ENCODE measurements around the gene TRMT10A.

DNA sequence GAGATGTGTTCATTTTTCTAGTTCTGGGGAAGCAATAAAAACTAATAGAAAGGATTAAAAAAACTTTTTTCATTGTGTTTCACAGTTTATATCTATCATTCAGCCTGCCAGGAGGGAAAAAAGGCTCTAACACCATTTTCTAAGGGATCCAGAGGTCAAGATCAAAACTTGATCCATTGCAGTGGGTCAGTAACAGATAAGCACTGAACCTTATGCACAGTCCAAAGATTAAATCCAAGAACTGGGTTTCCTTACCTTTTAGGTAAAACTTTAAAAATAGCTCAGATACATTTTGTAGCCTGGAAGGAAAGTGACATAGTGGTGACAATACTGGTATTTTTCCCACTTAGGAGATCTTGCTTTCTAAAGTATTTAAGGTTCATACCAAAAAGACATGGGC is 23.5 kb upstream of the TRMT10A start:
- TF ChIP-seq, protein P1, sequence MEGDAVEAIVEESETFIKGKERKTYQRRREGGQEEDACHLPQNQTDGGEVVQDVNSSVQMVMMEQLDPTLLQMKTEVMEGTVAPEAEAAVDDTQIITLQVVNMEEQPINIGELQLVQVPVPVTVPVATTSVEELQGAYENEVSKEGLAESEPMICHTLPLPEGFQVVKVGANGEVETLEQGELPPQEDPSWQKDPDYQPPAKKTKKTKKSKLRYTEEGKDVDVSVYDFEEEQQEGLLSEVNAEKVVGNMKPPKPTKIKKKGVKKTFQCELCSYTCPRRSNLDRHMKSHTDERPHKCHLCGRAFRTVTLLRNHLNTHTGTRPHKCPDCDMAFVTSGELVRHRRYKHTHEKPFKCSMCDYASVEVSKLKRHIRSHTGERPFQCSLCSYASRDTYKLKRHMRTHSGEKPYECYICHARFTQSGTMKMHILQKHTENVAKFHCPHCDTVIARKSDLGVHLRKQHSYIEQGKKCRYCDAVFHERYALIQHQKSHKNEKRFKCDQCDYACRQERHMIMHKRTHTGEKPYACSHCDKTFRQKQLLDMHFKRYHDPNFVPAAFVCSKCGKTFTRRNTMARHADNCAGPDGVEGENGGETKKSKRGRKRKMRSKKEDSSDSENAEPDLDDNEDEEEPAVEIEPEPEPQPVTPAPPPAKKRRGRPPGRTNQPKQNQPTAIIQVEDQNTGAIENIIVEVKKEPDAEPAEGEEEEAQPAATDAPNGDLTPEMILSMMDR (IDR thresholded peaks at IDR 0.05; ENCODE audit: low read length): no peak
- TF ChIP-seq EZH2 (IDR thresholded peaks at IDR 0.05; ENCODE audit: borderline replicate concordance, low read length): no peak
